HG02885 (cell line): ENCODE measurements around the gene FAM171A2.

Experiments
- ATAC-seq: cut with Tn5 transposase; IDR thresholded peaks from one replicate; pipeline ENCODE4 v1.9.1; 2021; ENCODE audit warnings: mild to moderate bottlenecking; ENCODE audit not compliant: unreplicated experiment, poor library complexity

Gene FAM171A2

GRCh38 chr17:44324571-44325275, 38.9 kb downstream of the FAM171A2 start, which contains the start of gene SLC25A39:
Gene SLC25A39 (minus strand): TSS chr17:44324823. CDS start chr17:44323562, 1,261 bp downstream.
- peak; percentile 68 for ATAC-seq

- peak; percentile 10 for ATAC-seq
Measured at GRCh38 chr17:44324092-44324570, 39.5 kb downstream of the FAM171A2 start.

GRCh38 chr17:44323359-44324091, 40.1 kb downstream of the FAM171A2 start:
- ATAC-seq = no peak

- ATAC-seq = no peak
Measured at GRCh38 chr17:44322236-44322895, 41.3 kb downstream of the FAM171A2 start.

GRCh38 chr17:44321246-44322120, 42.2 kb downstream of the FAM171A2 start:
- no peak for ATAC-seq

- ATAC-seq = no peak
Measured at GRCh38 chr17:44320066-44320465, 43.6 kb downstream of the FAM171A2 start.

GRCh38 chr17:44318077-44318892, 45.4 kb downstream of the FAM171A2 start:
- no peak for ATAC-seq

GRCh38 chr17:44317545-44317944, 46.1 kb downstream of the FAM171A2 start:
- no peak for ATAC-seq

GRCh38 chr17:44315760-44316731, 47.6 kb downstream of the FAM171A2 start:
- ATAC-seq = no peak

GRCh38 chr17:44314869-44315661, 48.6 kb downstream of the FAM171A2 start:
- no peak for ATAC-seq

GRCh38 chr17:44314524-44314868, 49.2 kb downstream of the FAM171A2 start:
- no peak for ATAC-seq

- ATAC-seq = no peak
Measured at GRCh38 chr17:44314031-44314430, 49.6 kb downstream of the FAM171A2 start.

- no peak for ATAC-seq
Measured at GRCh38 chr17:44312396-44313104, 51.1 kb downstream of the FAM171A2 start.

GRCh38 chr17:44311562-44312181, 52.0 kb downstream of the FAM171A2 start:
- ATAC-seq = no peak

GRCh38 chr17:44310609-44311376, 52.9 kb downstream of the FAM171A2 start:
- ATAC-seq = no peak

- no peak for ATAC-seq
Measured at GRCh38 chr17:44310188-44310587, 53.5 kb downstream of the FAM171A2 start.
